Measurements from ENCODE around the gene TMEM43.

TMEM43 gene

GRCh38 chr3:14159426-14159825, 34.6 kb downstream of the TMEM43 start:
- Histone ChIP-seq H3K27me3 (no peaks in the 10 kb centered on the region), H3K9me3 (no peaks in the 10 kb centered on the region), H3K4me3 (ENCODE audit: low read depth, low read length) (no peak overlapping the region), H3K36me3 (peaks cover 2% of the 10 kb centered on the region; the same call in 1 of the 2 replicates), H3K4me1 (no peaks in the 10 kb centered on the region)
- no peak for TF ChIP-seq CTCF (IDR thresholded peaks at IDR 0.05; ENCODE audit: low read depth, low read length)
- DNase-seq, result no peak

GRCh38 chr3:14161282-14161681, 36.4 kb downstream of the TMEM43 start:
- no peak for DNase-seq
- Histone ChIP-seq H3K4me3 (ENCODE audit: low read depth, low read length) (no peak overlapping the region), H3K9me3 (no peaks in the 10 kb centered on the region), H3K4me1 (no peaks in the 10 kb centered on the region), H3K36me3 (peaks cover 2% of the 10 kb centered on the region; the same call in 1 of the 2 replicates), H3K27me3 (no peaks in the 10 kb centered on the region)
- TF ChIP-seq CTCF (IDR thresholded peaks at IDR 0.05; ENCODE audit: low read depth, low read length), result no peak

GRCh38 chr3:14162178-14162577, 37.3 kb downstream of the TMEM43 start:
- H3K4me1 ChIP-seq, result no peaks in the 10 kb centered on the region
- DNase-seq, result no peak
- no peak overlapping the region for H3K4me3 ChIP-seq (ENCODE audit: low read depth, low read length)
- H3K9me3 ChIP-seq, result no peaks in the 10 kb centered on the region
- no peak for TF ChIP-seq CTCF (IDR thresholded peaks at IDR 0.05; ENCODE audit: low read depth, low read length)
- no peaks in the 10 kb centered on the region for H3K27me3 ChIP-seq
- peaks cover 2% of the 10 kb centered on the region; the same call in 1 of the 2 replicates for H3K36me3 ChIP-seq

GRCh38 chr3:14166877-14167603, 42.2 kb downstream of the TMEM43 start:
- no peaks in the 10 kb centered on the region for H3K9me3 ChIP-seq
- TF ChIP-seq CTCF (IDR thresholded peaks at IDR 0.05; ENCODE audit: low read depth, low read length), result no peak
- no peak for DNase-seq
- H3K4me1 ChIP-seq, result no peaks in the 10 kb centered on the region
- H3K4me3 ChIP-seq (ENCODE audit: low read depth, low read length), result no peak overlapping the region
- no peaks in the 10 kb centered on the region for H3K27me3 ChIP-seq
- peaks cover 6% of the 10 kb centered on the region; the same call in 1 of the 2 replicates for H3K36me3 ChIP-seq

GRCh38 chr3:14169435-14169834, 44.6 kb downstream of the TMEM43 start:
- no peak for DNase-seq
- no peaks in the 10 kb centered on the region for H3K4me1 ChIP-seq
- no peak overlapping the region for H3K4me3 ChIP-seq (ENCODE audit: low read depth, low read length)
- no peak for TF ChIP-seq CTCF (IDR thresholded peaks at IDR 0.05; ENCODE audit: low read depth, low read length)
- no peaks in the 10 kb centered on the region for H3K27me3 ChIP-seq
- no peaks in the 10 kb centered on the region for H3K9me3 ChIP-seq
- H3K36me3 ChIP-seq, result peaks cover 6% of the 10 kb centered on the region; the same call in 1 of the 2 replicates

- Histone ChIP-seq H3K27me3 (no peaks in the 10 kb centered on the region), H3K4me3 (ENCODE audit: low read depth, low read length) (no peak overlapping the region), H3K9me3 (no peaks in the 10 kb centered on the region), H3K4me1 (no peaks in the 10 kb centered on the region), H3K36me3 (peaks cover 6% of the 10 kb centered on the region; the same call in 1 of the 2 replicates)
- TF ChIP-seq CTCF (IDR thresholded peaks at IDR 0.05; ENCODE audit: low read depth, low read length), result no peak
- no peak for DNase-seq
Measured at GRCh38 chr3:14169871-14170270, 45.0 kb downstream of the TMEM43 start.
